GM21576 (cell line): ENCODE measurements around the gene PSME3IP1.

Experiments used
- ATAC-seq: cut with Tn5 transposase; IDR thresholded peaks from one replicate; pipeline ENCODE4 v1.9.1; 2021; ENCODE audit warnings: mild to moderate bottlenecking, moderate library complexity; ENCODE audit not compliant: unreplicated experiment

PSME3IP1 gene

GRCh38 chr16:57169327-57169726 is 16.5 kb downstream of the PSME3IP1 start:
- ATAC-seq = no peak

GRCh38 chr16:57167953-57168352 is 17.9 kb downstream of the PSME3IP1 start:
- ATAC-seq = no peak

- ATAC-seq = no peak
Measured at GRCh38 chr16:57167538-57167937, 18.3 kb downstream of the PSME3IP1 start.

- ATAC-seq = no peak
Measured at GRCh38 chr16:57166951-57167350, 18.9 kb downstream of the PSME3IP1 start.

- no peak for ATAC-seq
Measured at GRCh38 chr16:57166451-57166850, 19.4 kb downstream of the PSME3IP1 start.

GRCh38 chr16:57165938-57166337 is 19.9 kb downstream of the PSME3IP1 start:
- no peak for ATAC-seq

GRCh38 chr16:57165483-57165882 is 20.4 kb downstream of the PSME3IP1 start:
- ATAC-seq = no peak

GRCh38 chr16:57163842-57164241 is 22.0 kb downstream of the PSME3IP1 start:
- ATAC-seq = no peak

- no peak for ATAC-seq
Measured at GRCh38 chr16:57159447-57159846, 26.4 kb downstream of the PSME3IP1 start.

- no peak for ATAC-seq
Measured at GRCh38 chr16:57157533-57157932, 28.3 kb downstream of the PSME3IP1 start.

GRCh38 chr16:57156351-57156703 is 29.5 kb downstream of the PSME3IP1 start:
- no peak for ATAC-seq

- no peak for ATAC-seq
Measured at GRCh38 chr16:57155702-57156350, 30.0 kb downstream of the PSME3IP1 start.

- no peak for ATAC-seq
Measured at GRCh38 chr16:57153841-57154240, 32.0 kb downstream of the PSME3IP1 start.

- no peak for ATAC-seq
Measured at GRCh38 chr16:57152096-57153093, 33.4 kb downstream of the PSME3IP1 start.

GRCh38 chr16:57151369-57151768 is 34.5 kb downstream of the PSME3IP1 start:
- no peak for ATAC-seq

GRCh38 chr16:57150682-57151330 is 35.0 kb downstream of the PSME3IP1 start:
- ATAC-seq = no peak

- no peak for ATAC-seq
Measured at GRCh38 chr16:57149391-57149790, 36.4 kb downstream of the PSME3IP1 start.

GRCh38 chr16:57148481-57148880 is 37.4 kb downstream of the PSME3IP1 start:
- no peak for ATAC-seq

GRCh38 chr16:57147381-57148221 is 38.2 kb downstream of the PSME3IP1 start:
- ATAC-seq = no peak

- ATAC-seq = no peak
Measured at GRCh38 chr16:57146735-57147134, 39.1 kb downstream of the PSME3IP1 start.
